LoVo (cell line): ENCODE results near the gene CORO6.

ENCODE experiments used
- DNase-seq: peaks from one replicate; pipeline ENCODE4 v3.0.0-alpha.2; 2016; ENCODE audit warnings: low spot score

The CORO6 gene

DNA sequence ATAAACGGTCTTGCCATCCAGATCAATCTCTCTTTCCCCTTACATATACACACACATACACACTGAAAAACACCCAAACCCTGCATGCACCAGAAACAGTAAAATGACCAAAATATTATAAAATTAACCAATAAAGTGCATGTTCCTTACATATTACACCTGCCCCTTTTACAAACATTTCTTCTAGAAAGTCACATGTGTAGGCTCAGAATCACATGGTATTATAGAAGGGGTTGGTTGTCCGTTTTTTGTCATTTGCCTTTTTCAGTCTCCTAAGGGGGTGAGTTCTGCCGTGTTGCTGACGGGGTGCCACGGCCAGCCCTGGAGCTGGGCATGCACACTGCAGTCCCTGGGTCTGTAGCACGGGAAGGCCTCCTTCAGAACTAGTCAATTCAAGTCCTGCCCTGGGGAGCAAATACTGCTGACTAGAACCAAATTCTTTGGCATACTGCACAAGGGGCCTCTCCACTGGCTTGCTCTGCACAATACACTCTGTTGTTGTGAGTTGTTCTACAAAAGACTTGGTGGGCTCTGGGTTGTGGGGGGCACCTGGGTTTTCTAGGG, 8.0 kb upstream of the CORO6 start:
- no peak for DNase-seq

DNA sequence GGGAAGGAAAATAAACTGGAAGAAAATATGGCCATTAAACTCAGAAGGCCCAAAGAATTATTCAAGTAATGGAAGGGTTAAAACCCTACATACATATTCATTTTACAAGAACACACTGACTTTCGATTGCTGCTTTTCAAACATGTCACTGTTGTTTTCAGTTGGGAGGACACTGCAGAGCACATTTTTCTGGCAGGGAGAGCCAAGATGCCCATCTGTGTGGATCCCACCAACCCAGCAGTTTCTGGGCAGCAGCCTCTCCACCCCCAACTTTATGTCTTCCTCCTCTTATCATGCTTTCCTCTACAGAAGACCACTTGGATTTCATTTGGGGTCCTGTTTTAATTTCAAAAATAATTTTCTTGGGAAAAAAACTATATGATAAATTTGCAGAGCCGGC, 7.1 kb upstream of the CORO6 start:
- no peak for DNase-seq

DNA sequence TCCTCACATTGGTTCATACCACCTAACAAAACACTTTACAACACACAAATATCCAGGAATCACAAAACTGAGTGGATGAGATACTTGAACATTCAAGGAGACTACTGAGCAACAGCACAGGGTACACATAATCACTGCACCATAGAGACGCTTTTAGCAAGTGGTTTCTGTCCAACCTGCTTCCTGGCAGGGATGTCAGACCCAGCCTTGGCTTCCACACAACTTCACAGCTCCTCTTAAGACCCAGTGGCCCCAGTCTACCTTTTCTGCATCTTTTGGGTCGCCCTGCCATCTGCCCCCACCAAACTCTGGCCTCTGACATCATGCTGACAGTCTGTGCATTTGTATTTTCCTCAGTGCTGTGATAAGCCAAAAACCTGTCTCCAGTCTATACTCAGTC, 5.9 kb upstream of the CORO6 start:
- DNase-seq: no peak

DNA sequence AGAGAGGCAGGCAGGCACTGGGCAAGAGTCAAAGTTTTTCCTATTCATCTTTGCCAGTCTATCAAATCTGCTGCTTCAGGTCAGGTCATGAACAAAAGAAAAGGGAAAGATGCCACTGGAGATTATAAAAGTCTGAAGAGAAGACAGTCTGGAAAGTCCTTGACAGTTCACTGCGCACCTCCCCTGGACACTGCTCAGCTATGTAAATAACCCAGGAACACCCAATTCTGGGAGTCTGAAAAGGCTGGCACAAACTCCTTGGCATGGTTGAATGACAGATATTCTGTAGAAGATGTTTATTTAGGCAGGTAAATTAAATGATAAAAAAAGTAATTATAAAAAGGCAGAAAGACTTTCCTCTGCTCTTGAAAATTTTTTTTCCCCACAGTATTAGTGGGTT, 5.2 kb upstream of the CORO6 start:
- no peak for DNase-seq

DNA sequence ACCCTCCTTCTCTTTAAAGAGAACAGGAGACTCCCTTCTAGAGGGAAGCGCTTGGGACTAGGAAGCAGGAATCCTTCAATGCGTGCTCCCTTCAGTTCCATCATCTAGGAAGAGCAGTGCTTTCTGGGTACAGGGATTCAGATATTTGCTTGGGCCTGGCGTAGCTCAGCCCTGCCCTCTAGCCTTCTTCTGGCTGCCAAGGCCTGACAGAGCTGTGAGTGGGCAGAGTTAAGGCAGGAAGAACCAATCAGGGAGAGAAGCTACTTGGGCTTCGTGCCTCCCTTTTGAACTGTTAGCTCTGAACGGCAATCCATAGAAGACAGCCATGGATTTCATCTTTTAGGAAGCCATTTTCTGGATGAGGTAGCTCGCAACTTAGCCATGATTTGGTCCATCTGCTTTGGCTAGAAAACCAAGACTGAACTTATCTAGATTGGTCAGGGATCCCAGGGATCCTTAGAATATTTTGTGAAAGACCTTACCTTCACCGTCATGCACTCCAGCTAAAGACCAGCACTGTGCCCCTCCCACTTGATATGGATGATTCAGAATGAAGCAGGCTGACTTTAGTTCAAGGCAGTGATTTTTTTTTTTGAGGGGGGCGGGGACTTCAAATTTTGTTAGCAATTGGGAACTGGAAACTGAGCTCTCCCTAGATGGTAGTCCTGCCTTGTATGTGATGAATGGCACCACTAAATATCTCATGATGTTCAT, 2.5 kb upstream of the CORO6 start:
- DNase-seq: no peak

DNA sequence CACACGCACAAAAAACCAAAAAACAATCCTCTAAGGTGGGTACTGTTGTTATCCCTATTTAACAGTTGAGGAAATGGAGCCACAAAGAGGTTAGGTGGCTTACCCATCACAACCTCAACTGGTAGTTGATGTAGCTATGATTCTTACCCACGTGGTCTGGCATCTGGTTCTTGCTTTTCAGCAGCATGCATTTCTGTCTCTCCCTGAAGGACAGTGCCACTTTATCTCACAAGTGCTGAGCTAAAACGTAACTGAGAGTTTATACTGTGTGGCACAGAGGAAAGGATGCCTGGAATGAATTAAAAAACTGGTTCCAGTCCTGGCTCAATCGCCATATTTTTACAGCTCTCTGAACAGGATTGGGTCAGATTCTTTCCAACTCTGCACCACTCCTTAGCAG, 1.9 kb upstream of the CORO6 start:
- DNase-seq: no peak

DNA sequence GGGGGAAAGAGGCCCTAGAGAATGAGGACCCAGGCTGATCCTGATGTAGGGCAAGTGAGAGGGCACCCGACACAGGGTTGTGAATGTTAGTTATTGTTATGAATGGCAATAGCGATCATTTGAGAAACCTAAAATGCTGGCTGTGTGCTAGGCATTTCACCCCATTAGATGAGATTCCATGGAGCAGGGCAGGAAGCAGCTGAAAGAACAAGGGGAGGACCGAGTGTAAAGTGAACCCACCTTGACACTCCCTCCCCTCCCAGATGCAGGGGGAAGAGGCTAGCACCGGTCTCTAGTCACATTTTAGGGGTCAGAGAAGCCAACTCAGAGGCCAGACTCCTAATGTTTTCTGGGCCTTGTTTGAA, 553 bp upstream of the CORO6 start:
- no peak for DNase-seq

DNA sequence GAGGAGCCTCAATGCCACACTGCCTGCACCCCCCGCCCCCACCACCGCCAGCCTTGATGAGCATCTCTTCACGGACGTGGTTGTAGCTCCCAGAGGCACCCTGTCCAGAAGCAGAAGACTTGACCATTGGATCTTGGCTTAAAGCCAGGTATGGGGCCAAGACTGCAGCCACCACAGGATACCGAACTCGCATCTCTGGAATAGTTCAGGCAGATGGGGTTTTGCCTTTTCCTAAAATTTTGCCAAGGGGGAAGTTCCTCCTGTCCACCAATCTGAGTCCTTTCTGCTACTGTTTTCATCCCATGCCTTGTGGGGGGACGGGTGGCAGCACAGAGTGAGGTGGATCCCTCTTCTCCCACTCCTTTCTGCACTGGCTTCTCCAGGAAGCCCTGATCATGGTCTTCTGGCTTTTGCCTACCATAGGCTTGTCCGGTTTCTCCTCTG, 939 bp downstream of the CORO6 start:
- no peak for DNase-seq

DNA sequence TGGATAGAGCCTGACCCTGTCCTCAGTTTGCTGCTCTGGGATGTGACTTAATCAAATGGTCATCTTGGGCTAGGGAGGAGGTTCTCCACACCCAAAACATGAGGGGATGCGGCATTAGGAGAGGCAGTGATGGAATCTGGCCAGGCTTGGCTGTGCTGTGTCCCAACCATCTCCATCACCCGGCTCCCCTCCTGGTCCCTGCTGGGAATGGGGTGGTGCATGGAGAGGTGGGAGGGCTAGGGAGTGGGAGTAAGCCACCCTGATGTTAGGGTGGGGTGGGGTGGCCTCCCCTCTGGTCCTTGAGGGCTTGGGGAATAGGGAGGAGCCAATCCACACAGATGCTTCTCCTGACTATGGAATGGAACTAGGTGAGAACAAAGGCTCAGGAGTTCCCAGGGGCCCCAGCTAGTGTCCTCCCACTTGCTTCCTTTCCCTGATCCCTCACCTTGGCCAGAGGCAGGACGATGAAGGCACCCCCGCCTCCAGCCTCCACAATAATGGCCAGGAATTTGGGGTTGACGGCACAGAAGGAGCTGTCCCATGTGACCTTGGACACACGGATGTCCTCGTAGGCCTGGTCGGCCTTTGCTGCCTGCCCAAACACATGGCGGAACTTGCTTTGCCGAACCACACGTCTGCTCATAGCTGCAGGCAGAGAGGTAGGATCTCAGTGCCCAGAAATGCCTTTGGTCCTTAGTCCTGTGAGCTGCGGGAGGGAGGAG, 1.8 kb downstream of the CORO6 start:
- no peak for DNase-seq

DNA sequence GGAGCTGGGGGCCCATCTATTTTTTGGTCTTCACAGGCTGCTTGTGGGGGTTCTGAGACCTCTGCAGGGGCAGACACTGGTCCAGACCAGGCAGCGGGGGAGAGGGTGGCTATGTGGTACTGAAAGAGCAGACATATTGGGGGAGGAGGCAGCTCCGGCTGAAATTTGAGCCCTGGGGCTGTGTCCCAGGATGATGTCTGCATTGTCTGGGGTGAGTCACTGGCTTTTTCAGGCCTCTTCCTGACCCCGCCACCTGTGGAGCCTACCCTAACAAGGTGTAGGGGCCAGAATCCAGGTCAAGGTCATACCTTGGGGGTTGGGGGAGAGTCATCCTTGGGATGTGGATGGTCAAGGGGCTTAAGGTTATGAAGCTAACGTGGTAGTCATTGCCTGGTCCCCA, 2.4 kb downstream of the CORO6 start:
- DNase-seq: no peak

DNA sequence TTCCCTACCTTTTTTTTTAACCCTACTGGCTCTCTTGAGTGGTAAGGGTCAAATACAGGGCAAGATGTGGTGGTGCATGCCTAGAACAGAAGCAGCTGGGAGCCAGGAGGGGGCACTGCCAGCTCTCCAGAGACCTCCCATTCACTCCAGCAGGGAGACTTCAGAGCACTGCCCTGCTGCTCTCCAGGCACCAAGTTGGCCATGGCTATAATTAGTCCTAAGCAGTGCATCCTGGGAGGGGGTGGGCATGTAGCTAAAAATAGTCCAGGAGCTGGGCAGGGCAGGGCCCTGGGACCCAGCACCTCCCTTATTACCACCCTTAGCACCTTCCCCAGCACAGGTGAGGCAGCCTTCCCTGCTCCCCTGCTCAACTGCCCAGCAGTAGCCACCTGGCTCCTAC, 3.5 kb downstream of the CORO6 start:
- DNase-seq: no peak

DNA sequence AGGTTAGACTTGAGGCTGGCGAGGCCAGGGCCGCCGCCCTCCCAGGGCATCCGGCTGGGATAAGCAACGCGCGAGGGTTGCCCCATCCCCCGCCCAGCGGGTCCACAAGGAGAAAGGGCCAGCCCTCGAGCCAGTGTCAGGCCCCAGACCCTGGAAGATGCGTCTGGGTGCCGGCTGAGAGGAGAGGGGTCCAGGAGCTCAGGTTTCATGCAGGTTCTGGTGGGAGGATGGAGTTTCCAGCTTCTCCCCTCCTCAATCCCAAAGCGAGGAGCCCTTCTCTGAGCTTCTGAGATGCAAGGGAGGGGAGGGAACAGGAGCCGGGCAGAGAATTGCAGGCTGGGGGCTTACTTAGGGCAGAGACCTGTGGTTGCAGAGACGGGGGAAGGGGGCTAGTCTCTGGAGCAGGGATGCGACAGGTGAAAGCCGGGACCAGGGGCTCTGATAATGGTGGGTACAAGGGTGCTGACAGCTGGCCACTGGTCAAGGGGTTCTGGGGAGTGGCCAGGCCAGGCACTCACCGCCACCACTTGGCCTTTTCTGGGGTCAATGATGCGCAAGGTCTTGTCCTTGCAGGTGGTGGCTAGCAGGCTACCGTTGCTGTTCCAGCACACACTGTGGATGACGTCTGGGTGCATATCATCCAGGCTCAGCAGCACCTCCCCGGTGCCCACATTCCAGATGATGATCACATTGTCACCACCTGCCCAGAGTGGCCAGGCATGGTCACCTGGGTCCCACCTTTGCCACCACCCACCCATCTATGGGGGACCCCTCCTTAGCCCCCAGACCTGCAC, 4.2 kb downstream of the CORO6 start:
- no peak for DNase-seq

DNA sequence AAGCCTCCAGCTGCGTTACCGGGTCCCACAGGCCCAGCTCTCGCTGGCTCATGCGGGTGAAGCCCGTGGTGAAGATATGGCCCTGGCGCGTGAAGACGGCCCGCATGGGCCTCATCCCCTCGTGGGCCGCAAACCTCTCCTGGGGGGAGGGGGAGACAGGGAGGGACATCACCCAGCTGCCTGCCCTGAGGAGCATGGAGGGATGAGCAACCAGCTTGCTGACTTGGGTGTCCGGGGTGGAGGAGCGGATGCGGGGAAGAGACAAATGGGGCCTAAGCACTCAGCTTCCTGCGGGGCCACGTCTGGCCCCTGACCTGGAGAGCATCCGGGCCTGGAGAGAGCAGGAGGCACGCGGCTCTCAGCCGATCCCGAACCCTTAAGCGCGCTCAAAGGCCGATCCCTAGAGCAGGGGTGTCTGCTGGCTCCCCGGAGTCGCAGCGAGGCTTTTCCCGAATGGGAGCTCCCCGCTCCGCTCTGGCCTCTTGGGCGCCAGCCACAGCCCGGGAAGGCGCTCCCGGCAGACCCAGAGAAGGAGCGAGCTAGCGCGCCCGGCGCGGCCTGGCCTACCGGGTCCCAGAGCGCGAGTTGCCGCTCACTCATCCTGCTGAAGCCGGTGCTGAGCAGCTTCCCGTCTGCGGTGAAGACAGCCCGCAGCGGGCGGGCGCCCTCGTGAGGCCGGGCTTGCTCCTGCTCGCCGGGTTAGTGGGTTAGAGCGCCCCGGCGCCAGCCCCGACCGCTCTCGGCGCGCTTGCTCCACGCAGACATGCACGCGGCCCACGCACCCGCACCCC, 5.0 kb downstream of the CORO6 start:
- peak; percentile 49 for DNase-seq

DNA sequence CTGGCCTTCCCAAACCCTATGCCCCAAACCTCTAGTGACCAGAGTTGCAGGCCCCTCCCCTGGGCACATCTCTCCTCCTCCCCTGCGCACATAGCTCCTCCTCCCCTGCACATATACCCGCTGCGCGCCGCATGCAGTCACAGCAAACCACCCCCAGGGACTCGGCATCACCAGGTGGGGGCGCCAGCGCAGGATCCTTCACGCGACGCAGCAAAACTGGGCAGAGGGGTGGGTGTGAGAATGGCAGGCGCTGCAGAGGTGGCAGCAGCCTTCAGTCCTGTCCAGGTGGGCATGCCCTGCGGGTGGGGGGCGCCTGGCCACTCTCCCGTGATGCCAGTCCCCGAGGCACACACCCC, 5.6 kb downstream of the CORO6 start:
- DNase-seq: peak; percentile 32

DNA sequence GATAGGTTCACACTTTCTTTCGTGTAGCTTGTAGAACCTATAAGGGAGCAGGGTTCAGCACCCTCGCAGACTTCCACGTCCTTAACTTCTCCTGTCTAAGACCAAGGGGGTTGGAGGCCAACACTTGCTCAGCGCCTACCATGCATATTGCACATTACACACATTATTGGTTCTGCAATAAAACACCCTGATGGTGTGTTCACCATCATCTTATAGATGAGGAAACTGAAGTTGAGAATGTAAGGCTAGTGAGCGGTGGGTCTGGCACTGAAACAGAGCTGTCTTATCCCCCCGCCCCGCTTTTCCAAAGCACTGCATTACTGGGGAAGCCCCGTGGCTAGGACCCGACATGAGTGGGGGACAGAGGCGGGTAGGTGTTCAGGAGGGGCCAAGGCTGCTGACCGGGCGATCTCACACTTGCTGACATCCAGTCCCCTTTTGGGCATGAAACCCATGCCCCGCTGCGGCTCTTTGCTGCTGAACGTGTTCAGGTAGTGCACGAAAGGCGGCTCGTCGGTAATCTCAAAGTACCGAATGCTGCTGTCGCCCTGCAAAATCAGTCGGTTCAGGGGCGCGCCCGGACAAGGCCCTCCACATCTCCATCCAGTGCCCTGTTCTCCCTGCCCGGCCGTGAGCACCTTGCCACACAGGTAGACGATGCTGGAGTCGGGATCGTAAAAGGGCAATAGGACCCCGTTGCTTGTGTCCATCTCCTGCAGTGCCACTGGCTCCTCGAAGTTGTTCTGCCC, 6.2 kb downstream of the CORO6 start:
- no peak for DNase-seq

DNA sequence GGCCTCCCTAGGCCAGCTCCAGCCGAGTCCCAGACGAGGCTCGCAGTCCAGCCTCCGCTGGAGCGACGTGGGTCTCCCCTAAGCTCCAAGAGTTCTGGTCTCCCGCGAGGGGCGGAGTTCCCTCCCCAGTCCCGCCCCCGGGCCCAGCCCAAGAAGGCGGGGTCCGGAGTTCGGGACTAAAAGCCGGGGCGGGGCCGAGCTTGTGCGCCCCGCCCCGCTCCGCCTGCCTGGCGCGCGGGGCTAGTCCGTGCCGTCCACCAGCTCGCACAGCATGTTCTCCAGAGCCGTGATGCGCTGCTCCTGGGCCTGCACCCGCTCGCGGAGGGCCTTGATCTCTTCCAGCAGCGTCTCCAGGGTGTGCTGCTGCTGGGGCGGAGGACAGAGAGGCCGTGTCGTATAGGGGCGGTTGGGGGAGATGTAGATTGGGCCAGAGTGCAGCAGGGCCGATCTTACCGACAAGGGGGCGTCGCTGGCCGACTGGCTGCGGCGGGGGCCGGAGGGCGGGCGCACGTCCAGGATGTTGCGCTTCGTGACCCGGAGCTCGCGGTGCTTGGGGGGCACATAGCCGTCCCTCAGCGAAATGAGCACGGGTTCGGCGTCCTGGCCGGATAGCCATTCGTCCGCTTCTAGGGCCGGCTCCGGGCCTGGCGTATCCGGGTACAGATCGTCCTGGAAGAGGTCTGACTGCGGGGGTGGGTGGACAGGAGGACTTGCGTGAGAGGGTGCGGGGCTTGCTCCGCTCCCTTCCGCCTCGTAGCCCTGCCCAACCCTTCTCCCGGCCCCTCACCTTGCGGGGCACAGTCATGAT, 7.0 kb downstream of the CORO6 start:
- peak; percentile 63 for DNase-seq

DNA sequence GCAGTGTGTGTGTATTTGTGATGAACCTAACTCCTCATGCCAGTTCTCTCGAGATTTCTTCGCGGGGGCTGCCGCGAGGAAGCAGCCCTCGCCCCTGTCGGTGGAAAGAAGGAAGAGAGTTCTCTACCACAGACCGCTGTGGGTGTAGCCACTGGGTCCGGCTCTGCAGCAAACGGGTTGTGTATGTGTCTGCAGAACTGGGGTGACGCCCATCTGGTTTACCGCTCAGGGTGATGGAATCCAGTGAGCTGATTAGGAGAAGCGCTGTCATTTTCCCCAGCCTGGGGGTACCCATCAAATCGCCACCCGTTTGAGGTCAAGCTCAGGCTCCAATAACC, 7.7 kb downstream of the CORO6 start:
- no peak for DNase-seq

DNA sequence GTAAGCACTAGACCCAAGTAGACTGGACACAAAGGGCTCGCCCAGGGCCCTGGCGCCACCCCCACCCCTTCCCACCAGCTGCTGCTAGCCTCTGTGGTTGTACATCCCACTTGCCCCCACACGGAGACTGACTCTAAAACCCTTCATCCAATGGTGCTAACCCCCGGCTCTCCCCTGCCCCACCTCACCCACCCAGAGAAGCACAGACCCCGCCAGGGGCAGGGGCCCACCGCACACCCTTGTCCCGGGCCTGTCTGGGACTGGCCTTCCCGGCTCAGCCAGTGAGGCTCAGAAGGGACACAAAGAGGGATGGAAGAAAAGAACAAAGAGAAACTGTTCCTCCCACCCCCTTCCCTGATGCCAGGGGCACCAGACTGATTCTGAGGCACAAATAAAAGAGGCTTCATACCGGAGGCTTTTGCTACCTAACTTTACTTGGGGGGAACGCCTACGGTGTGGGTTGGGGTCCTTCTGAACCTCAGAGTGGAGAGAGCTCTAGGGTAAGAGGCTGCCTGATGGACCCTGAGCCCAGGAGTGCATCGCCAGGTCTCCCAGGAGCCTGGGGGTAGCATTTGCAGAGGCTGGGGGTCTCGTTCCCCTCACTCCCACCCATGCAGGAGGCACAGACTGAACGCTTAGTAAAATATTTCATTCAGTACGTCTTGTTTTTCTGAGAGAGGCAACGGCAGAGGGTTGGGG, 8.2 kb downstream of the CORO6 start:
- no peak for DNase-seq

DNA sequence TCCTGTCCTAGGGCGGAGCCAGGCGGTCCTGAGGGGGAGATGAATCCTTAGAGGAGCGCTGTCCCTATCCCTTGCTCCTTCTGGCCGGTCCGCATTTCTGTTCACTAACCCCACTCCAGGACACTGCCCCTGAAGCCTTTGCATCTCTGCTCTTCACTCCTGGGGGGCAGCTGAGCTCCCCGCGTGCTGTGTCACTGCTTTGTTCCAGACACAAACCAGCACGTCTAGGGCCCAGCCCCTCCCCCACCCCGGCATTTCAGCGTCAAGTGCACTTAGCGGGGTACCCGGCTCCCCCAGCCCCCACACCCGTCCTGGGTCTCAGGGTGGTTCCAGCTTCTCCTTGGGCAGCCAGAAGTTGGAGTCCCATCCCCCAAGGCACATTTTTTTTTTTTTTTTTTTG, 8.9 kb downstream of the CORO6 start:
- no peak for DNase-seq

DNA sequence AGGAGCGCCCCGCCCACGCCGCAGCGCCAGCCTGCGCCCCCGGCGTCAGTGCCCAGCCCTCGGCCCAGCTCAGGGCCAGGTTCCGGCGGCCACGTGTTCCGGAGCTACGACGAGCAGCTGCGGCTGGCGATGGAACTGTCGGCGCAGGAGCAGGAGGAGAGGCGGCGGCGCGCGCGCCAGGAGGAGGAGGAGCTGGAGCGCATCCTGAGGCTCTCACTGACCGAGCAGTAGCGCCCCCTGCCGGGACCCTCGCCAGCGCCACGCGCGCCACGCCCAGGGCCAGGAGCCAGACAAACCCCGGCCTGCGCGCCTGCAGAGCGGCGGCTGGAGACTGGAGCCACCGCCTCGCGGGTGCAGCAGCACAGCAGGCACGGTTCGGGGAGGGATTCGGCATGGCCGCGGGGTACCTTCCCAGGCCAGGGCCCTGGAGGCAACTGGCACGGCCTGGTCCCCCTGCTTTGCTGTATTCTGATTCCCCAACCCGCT, 9.3 kb downstream of the CORO6 start:
- DNase-seq: no peak
